ENCODE measurements around the gene JARID2.

Gene JARID2

DNA sequence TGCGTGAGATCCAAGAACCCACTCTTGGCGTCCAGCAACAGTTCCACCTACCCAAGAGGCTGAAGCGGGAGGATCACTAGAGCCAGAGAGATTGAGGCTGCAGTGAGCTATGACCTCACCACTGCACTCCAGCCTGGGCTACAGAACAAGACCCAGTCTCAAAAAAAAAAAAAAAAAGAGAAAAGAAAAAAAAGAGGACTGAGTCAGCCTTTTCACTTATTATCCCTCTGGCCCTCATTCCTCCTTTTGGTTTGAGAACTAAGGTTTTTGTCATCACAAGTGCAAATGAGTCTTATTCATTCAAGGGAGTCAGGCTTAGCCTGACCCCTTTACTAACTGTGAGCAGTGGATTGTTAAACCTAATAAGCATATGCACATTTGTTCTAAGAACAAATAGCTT is 37.9 kb upstream of the JARID2 start:
- Histone ChIP-seq H3K36me3 (ENCODE audit: control insufficient read depth in 2 of 2, insufficient read depth in 1 of 2, low read length in 2 of 2) (no peaks in the 10 kb centered on the region), H3K27ac (ENCODE audit: extremely low read depth, low read depth, low read length) (no peak overlapping the region), H3K4me3 (ENCODE audit: low read depth, low read length) (no peak overlapping the region), H3K9me3 (ENCODE audit: control insufficient read depth, insufficient read depth, low read depth, low read length) (no peaks in the 10 kb centered on the region), H3K4me1 (ENCODE audit: control insufficient read depth, insufficient read depth, low read length) (no peaks in the 10 kb centered on the region)
- TF ChIP-seq ZNF747 (tag by site-specific recombination; IDR thresholded peaks at IDR 0.05) (no peak), ZNF2 (tag by site-specific recombination; IDR thresholded peaks at IDR 0.05) (no peak), MEIS1 (CRISPR knock-in tag; IDR thresholded peaks at IDR 0.05; ENCODE audit: borderline replicate concordance) (0 out of 2 replicates have a peak, but pooled peaks have one; percentile 16)
- ChIA-PET POLR2A (no interaction called here), CTCF (interaction anchor here (0.7 kb wide), 1 partner anchor 415 kb away, joined by 3 read pairs; no protein-coding TSS in a partner anchor)

DNA sequence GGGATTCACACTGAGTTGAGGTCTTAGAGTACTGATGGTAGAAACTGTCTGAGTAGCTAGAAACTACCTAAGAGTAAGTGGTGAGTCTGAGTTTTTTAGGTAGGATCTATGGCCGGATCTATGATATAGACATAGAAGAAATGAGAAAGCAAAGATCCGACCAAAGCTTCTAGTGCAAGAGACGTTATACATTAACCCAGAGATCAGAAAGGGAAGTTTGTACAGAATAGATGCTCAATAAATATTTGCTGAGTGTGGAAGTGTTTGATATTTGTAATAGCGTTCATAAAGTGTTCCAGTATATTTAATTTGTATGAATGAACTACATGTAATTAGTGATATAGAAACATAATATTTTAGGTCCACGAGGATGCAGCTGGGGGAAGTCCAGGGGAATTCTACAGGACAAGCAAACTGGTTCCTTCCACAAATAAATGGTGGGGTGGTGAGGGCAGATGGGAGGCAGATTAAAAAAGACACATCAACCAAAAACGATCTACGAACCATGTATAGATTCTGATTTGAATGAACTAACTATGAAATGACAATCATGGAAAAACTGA is 31.9 kb upstream of the JARID2 start:
- H3K4me1 ChIP-seq (ENCODE audit: control insufficient read depth, insufficient read depth, low read length) = no peaks in the 10 kb centered on the region
- H3K4me3 ChIP-seq (ENCODE audit: low read depth, low read length) = no peak overlapping the region
- H3K36me3 ChIP-seq (ENCODE audit: control insufficient read depth in 2 of 2, insufficient read depth in 1 of 2, low read length in 2 of 2) = no peaks in the 10 kb centered on the region
- no peak for TF ChIP-seq GLIS2 (tag by site-specific recombination; IDR thresholded peaks at IDR 0.05)
- TF ChIP-seq ZNF785 (tag by site-specific recombination; IDR thresholded peaks at IDR 0.05) = no peak
- no peak for TF ChIP-seq ZNF433 (tag by site-specific recombination; IDR thresholded peaks at IDR 0.05; ENCODE audit: low read depth)
- no peak for TF ChIP-seq ZNF530 (tag by site-specific recombination; IDR thresholded peaks at IDR 0.05; ENCODE audit: low read depth)
- no peak for TF ChIP-seq ZNF501 (tag by site-specific recombination; IDR thresholded peaks at IDR 0.05)
- TF ChIP-seq, protein P1, sequence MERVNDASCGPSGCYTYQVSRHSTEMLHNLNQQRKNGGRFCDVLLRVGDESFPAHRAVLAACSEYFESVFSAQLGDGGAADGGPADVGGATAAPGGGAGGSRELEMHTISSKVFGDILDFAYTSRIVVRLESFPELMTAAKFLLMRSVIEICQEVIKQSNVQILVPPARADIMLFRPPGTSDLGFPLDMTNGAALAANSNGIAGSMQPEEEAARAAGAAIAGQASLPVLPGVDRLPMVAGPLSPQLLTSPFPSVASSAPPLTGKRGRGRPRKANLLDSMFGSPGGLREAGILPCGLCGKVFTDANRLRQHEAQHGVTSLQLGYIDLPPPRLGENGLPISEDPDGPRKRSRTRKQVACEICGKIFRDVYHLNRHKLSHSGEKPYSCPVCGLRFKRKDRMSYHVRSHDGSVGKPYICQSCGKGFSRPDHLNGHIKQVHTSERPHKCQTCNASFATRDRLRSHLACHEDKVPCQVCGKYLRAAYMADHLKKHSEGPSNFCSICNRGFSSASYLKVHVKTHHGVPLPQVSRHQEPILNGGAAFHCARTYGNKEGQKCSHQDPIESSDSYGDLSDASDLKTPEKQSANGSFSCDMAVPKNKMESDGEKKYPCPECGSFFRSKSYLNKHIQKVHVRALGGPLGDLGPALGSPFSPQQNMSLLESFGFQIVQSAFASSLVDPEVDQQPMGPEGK (tag by site-specific recombination; IDR thresholded peaks at IDR 0.05) = no peak
- no peak for TF ChIP-seq ZNF112 (tag by site-specific recombination; IDR thresholded peaks at IDR 0.05)
- TF ChIP-seq ZNF560 (tag by site-specific recombination; IDR thresholded peaks at IDR 0.05; ENCODE audit: borderline replicate concordance) = no peak
- TF ChIP-seq ZNF623 (tag by site-specific recombination; IDR thresholded peaks at IDR 0.05) = no peak
- TF ChIP-seq MZF1 (tag by site-specific recombination; IDR thresholded peaks at IDR 0.05; ENCODE audit: borderline replicate concordance) = no peak
- TF ChIP-seq ZNF10 (tag by site-specific recombination; IDR thresholded peaks at IDR 0.05) = no peak
- TF ChIP-seq, protein P2, sequence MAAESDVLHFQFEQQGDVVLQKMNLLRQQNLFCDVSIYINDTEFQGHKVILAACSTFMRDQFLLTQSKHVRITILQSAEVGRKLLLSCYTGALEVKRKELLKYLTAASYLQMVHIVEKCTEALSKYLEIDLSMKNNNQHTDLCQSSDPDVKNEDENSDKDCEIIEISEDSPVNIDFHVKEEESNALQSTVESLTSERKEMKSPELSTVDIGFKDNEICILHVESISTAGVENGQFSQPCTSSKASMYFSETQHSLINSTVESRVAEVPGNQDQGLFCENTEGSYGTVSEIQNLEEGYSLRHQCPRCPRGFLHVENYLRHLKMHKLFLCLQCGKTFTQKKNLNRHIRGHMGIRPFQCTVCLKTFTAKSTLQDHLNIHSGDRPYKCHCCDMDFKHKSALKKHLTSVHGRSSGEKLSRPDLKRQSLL (tag by site-specific recombination; IDR thresholded peaks at IDR 0.05) = no peak
- no peak for TF ChIP-seq ZNF140 (tag by site-specific recombination; IDR thresholded peaks at IDR 0.05)
- no peak for TF ChIP-seq ZBTB1 (tag by site-specific recombination; IDR thresholded peaks at IDR 0.05)
- no peak for TF ChIP-seq TCF7L2 (IDR thresholded peaks at IDR 0.05; ENCODE audit: borderline replicate concordance, low read depth, low read length)
- TF ChIP-seq, protein P3, sequence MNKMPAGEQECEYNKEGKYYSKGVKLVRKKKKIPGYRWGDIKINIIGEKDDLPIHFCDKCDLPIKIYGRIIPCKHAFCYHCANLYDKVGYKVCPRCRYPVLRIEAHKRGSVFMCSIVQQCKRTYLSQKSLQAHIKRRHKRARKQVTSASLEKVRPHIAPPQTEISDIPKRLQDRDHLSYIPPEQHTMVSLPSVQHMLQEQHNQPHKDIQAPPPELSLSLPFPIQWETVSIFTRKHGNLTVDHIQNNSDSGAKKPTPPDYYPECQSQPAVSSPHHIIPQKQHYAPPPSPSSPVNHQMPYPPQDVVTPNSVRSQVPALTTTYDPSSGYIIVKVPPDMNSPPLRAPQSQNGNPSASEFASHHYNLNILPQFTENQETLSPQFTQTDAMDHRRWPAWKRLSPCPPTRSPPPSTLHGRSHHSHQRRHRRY (tag by site-specific recombination; IDR thresholded peaks at IDR 0.05) = no peak
- no peak for TF ChIP-seq ZNF266 (tag by site-specific recombination; IDR thresholded peaks at IDR 0.05; ENCODE audit: low read depth)
- TF ChIP-seq, protein P4, sequence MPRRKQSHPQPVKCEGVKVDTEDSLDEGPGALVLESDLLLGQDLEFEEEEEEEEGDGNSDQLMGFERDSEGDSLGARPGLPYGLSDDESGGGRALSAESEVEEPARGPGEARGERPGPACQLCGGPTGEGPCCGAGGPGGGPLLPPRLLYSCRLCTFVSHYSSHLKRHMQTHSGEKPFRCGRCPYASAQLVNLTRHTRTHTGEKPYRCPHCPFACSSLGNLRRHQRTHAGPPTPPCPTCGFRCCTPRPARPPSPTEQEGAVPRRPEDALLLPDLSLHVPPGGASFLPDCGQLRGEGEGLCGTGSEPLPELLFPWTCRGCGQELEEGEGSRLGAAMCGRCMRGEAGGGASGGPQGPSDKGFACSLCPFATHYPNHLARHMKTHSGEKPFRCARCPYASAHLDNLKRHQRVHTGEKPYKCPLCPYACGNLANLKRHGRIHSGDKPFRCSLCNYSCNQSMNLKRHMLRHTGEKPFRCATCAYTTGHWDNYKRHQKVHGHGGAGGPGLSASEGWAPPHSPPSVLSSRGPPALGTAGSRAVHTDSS (tag by site-specific recombination; IDR thresholded peaks at IDR 0.05) = no peak
- TF ChIP-seq ZNF169 (tag by site-specific recombination; IDR thresholded peaks at IDR 0.05) = no peak
- no peak overlapping the region for H3K27ac ChIP-seq (ENCODE audit: extremely low read depth, low read depth, low read length)
- no peaks in the 10 kb centered on the region for H3K9me3 ChIP-seq (ENCODE audit: control insufficient read depth, insufficient read depth, low read depth, low read length)
- CTCF ChIA-PET = interaction anchor here (0.7 kb wide), 1 partner anchor 248 kb away, joined by 4 read pairs; no protein-coding TSS in a partner anchor
- POLR2A ChIA-PET = no interaction called here
